HG03064 (cell line): ENCODE data around the gene KIT.
"Not testable (repeated sequence)": the region's sequence is repeated elsewhere in the genome, so short reads cannot be mapped to it uniquely, and the experiment has no call there.

ENCODE experiments used
- ATAC-seq: cut with Tn5 transposase; IDR thresholded peaks from one replicate; pipeline ENCODE4 v1.9.1; 2021; ENCODE audit warnings: low read depth; ENCODE audit not compliant: unreplicated experiment

The KIT gene

DNA sequence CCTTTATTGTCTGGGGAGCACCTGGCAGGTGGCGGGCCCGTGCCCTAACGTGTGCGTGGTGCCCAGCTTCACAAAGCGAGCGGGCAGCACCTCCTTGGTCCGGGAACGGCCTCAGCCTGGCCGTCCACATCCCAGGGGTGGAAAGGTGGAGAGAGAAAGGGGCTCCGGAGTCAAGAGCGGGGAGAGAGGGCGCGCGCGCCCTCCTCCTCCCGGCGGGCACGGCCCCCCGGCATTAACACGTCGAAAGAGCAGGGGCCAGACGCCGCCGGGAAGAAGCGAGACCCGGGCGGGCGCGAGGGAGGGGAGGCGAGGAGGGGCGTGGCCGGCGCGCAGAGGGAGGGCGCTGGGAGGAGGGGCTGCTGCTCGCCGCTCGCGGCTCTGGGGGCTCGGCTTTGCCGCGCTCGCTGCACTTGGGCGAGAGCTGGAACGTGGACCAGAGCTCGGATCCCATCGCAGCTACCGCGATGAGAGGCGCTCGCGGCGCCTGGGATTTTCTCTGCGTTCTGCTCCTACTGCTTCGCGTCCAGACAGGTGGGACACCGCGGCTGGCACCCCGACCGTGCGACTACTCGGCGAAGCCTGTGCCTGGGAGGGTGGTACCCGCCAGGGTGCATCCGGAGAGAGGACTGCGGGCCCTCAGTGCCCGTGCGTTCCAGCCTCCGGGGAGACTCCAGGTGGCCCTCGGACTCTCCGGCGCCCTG is at the start of gene KIT:
Gene KIT (plus strand): TSS at position 407 of the 701 bp plus-strand sequence. CDS start 58 bp downstream, at position 465.
- ATAC-seq, result no peak

DNA sequence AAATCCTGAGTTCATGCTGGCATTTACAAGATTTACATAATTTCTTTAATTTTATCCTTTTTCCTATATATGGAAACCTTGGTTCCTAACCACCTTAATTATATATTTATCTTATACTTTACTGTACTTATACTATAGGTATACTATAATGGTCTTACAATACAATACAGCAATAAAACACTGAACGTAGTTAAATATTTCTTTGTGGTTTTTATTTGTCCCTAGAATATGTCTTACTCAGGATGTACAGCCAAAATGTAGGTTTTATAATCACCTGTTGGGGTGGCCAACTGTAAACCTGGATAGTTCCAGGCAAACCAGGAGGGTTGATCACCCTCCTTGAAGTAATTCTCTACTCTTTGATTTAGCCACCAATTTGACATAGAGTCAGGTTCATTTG is 48.4 kb upstream of the KIT start:
- ATAC-seq, result no peak

DNA sequence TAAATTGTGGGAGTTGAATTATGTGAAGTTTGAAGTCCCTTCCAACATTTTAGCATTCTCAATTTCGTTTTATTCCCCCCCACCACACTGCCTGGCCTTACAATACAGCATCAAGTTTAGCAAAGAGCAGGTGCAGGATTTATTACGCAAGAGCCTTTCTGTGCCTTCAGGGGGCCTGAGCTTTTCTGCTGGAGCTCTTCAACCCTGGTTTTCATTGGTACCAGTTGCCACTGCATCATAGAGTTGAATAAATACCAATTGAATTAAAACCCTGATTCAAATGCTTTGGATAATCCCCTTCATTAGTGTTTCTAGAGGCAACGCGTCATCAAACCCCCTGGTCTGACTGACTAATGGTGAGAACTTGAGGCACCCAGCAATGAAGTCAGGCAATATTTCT is 43.6 kb upstream of the KIT start:
- ATAC-seq, result no peak

- ATAC-seq, result no peak
Observed at GRCh38 chr4:54620773-54621172, 37.0 kb upstream of the KIT start.

DNA sequence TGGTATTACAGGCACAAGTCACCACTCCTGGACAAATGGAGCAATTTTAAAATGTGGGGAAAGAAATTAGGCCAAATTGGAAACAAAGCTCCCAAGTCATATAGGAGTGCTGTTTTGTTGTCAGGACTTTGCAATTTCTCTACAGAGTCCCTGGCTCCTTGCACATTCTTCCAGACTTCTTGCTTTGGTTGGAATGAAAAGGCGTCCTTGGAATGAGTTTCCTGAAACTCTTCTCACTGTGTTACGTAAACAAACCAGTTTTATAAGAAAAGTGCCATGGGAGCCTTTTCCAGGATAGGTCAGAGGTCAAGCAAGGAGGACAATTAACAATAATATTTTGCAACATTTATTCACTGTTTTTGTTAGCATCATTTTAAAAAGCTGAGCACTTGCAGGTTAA is 32.4 kb upstream of the KIT start:
- no peak for ATAC-seq

DNA sequence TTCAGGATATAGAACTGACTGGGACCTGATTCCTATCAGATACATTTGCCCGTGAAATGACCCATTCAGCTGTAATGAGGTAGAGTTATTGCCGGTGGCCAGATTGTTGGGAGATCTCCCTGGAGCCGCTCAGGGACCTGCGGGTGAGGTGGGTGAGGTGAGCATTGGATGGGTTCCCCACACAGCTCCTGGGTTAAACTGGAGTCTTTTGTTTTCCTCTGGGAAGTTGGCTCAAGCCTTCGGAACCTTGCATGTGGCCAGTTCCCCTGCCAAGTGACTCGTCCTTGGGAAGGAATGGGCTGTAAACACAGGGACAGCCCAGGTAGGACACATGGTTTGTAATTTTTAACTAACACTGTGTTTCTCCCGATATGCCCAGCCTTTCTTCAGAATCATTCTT is 31.6 kb upstream of the KIT start:
- ATAC-seq, result no peak

DNA sequence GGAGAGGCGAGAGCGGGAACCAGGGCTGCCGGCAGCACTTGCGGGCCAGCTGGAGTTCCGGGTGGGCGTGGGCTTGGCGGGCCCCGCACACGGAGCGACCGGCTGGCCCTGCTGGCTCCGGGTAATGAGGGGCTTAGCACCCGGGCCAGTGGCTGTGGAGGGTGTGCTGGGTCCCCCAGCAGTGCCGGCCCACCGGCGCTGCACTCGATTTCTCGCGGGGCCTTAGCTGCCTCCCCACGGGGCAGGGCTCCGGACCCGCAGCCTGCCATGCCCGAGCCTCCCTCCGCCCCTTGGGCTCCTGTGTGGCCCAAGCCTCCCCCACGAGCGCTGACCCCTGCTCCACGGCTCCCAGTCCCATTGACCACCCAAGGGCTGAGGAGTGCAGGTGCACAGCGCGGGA is 25.2 kb upstream of the KIT start:
- no peak for ATAC-seq

GRCh38 chr4:54633102-54633740 is 24.5 kb upstream of the KIT start:
- ATAC-seq, result not testable (repeated sequence)

GRCh38 chr4:54635318-54635717 is 22.4 kb upstream of the KIT start:
- ATAC-seq, result no peak

- no peak for ATAC-seq
Observed at GRCh38 chr4:54637325-54637724, 20.4 kb upstream of the KIT start.

DNA sequence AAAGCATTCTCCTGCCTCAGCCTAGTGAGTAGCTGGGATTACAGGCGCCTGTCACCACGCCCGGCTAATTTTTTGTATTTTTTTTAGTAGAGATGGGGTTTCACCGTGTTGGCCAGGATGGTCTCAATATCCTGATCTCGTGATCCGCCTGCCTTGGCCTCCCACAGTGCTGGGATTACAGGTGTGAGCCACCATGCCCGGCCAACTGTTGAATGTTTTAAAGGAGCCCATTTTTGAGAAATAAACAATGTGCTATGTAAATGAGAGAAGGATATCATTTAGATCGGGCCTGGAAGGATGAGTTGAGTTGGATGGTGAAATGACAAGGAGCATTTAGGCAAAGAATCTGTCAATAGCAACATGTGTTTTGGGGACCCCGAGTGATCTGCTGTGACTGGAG is 16.7 kb upstream of the KIT start:
- not testable (repeated sequence) for ATAC-seq

- ATAC-seq, result no peak
Observed at GRCh38 chr4:54643172-54643571, 14.6 kb upstream of the KIT start.

- no peak for ATAC-seq
Observed at GRCh38 chr4:54643958-54644751, 13.6 kb upstream of the KIT start.

- ATAC-seq, result no peak
Observed at GRCh38 chr4:54645830-54646229, 11.9 kb upstream of the KIT start.

DNA sequence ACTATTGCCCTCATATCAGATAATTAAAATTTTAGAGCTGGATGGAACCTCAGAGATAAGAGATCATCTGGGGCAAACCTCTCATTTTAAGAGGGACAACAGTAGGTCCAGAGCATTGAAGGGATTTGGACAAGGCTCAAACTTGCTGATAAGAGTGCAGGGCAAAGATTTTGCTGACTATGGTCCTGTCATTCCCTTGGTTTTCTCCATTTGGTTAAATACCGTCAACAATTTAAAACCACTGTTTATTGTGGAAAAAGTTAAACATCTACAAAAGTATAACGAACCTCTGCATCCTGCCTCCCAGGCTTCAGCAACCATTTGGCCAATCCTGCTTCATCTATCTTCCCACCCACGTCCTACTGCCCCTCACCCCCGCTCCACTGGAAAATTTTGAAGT is 10.7 kb upstream of the KIT start:
- ATAC-seq, result no peak

- ATAC-seq, result no peak
Observed at GRCh38 chr4:54651050-54651449, 6.7 kb upstream of the KIT start.

- ATAC-seq, result no peak
Observed at GRCh38 chr4:54654753-54655152, 3.0 kb upstream of the KIT start.

- no peak for ATAC-seq
Observed at GRCh38 chr4:54657185-54657550, 589 bp upstream of the KIT start.

DNA sequence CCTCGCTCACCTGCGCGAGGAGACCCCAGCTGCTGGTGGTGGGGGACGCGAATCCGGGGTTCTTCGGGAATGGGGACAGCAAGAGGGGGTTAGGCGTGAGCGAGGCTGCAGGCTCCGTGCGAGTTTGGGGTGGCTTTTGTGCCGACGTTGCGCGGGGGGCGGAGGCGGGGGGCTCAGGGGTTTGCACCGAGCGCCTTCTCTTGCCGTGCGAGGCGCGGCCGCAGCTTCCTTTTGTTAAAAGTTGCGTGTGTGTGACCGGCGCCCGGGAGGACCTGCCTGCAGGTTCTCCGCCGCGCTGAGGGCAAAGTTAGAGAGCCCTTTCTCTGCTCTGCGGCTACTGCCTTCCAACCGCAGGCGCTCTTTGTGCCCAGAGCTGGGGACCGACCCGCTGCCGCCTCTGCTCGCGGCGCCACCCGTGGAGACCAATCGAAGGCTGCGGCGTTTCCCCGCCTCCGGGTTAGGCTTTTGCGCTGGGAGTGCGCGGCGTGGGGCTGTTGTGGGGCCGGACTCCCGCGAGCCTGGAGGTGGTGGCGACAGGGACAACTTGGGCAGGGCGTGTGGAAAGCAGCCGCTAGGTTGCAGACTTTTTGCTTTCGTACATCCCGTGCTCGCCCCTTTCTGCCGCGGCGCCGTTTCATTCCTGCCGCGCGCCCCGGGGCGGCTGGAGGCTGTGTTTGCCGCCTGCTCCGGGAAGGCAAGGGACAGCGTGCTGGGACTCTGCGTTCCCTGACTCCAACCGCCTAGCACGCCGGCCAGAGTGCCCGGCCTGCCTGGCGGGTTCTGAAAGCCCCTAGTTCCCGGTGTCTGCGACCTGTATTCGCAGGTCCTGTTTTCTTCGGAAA is 716 bp downstream of the KIT start:
- ATAC-seq, result no peak

DNA sequence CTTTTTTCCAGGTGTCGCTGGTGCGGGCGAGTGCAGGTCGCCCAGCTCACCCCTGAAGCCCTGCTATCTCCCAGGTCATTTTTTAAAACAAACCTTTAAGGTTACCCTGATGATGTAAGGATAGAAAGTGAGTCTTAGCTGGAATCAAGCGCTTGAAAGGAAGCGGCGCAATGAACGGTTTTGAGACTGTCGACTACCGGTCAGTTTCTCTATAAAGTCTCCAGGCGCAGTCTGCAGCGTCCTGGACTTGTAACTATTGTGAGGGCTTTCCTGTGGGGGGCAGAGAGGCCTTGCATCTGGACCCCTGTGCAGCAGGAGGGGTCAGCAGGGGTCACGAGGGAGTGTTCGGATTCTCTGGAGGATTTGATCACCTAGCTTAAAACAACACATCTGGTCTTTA is 1.6 kb downstream of the KIT start:
- ATAC-seq, result no peak
